ENCODE data around the gene GALK1.
"Not testable (repeated sequence)": the region's sequence is repeated elsewhere in the genome, so short reads cannot be mapped to it uniquely, and the experiment has no call there.

The GALK1 gene

GRCh38 chr17:75783803-75784472, 18.9 kb upstream of the GALK1 start:
- DNase-seq: no peak

GRCh38 chr17:75783069-75783783, 18.2 kb upstream of the GALK1 start:
- peak; percentile 42 for DNase-seq

- no peak for DNase-seq
These were observed 15.2 kb upstream of the GALK1 start for GRCh38 chr17:75779987-75780889.

GRCh38 chr17:75779250-75779986, 14.4 kb upstream of the GALK1 start:
- peak; percentile 100 for DNase-seq

- DNase-seq: no peak
These were observed 13.9 kb upstream of the GALK1 start for GRCh38 chr17:75778861-75779249.

- not testable (repeated sequence) for DNase-seq
These were observed 13.3 kb upstream of the GALK1 start for GRCh38 chr17:75778066-75778860.

GRCh38 chr17:75777296-75777922, 12.4 kb upstream of the GALK1 start:
- DNase-seq: no peak

- DNase-seq: no peak
These were observed 11.6 kb upstream of the GALK1 start for GRCh38 chr17:75776386-75777295.

GRCh38 chr17:75774991-75775668, 10.1 kb upstream of the GALK1 start:
- DNase-seq: no peak

GRCh38 chr17:75774471-75774990, 9.5 kb upstream of the GALK1 start:
- no peak for DNase-seq

- DNase-seq: no peak
These were observed 8.9 kb upstream of the GALK1 start for GRCh38 chr17:75773808-75774470.

GRCh38 chr17:75773121-75773807, 8.3 kb upstream of the GALK1 start:
- DNase-seq: no peak

- no peak for DNase-seq
These were observed 6.6 kb upstream of the GALK1 start for GRCh38 chr17:75771334-75772281.

- DNase-seq: no peak
These were observed 4.5 kb upstream of the GALK1 start for GRCh38 chr17:75769536-75769935.

- no peak for DNase-seq
These were observed 2.9 kb upstream of the GALK1 start for GRCh38 chr17:75767881-75768280.

GRCh38 chr17:75765981-75766380, 989 bp upstream of the GALK1 start:
- no peak for DNase-seq

GRCh38 chr17:75764417-75764710, 628 bp downstream of the GALK1 start:
- DNase-seq: no peak
